Esophagus muscularis mucosa (tissue), 4 donors: ENCODE measurements around the gene ACR. TPM values are rescaled to one million over a fixed set of nuclear protein-coding genes. Genes with fewer than 3 reads are reported as not detected.

Experiments
- DNase-seq: peaks from one replicate; pipeline ENCODE4 v3.0.0-alpha.2; 2017; ENCODE audit errors: extremely low spot score
- H3K27ac ChIP-seq, 4 donors: fragments of 200-600 bp; sonication (generic); replicated peaks in 1 of 4; 1 replicate in 3 of 4; 2 replicates in 1 of 4; pipeline ENCODE4 v1.5.1; 2016 to 2019; ENCODE audit warnings: mild to moderate bottlenecking in 1 of 4
- H3K27me3 ChIP-seq, 4 donors: fragments of 200-600 bp; sonication (generic); one replicate each; pipeline versions ENCODE4 v1.5.1 to v1.6.0; 2016 to 2019
- H3K36me3 ChIP-seq, 4 donors: fragments of 200-600 bp; sonication (generic); one replicate each; pipeline ENCODE4 v1.5.1; 2016 to 2019
- H3K4me1 ChIP-seq, 4 donors: fragments of 200-600 bp; sonication (generic); one replicate each; pipeline ENCODE4 v1.5.1; 2016 to 2019
- H3K4me3 ChIP-seq, 4 donors: fragments of 200-600 bp; sonication (generic); 1 replicate in 2 of 4; 2 replicates in 2 of 4; pipeline ENCODE4 v1.5.1; 2016 to 2019; ENCODE audit warnings: mild to moderate bottlenecking in 4 of 4, moderate library complexity in 1 of 4
- H3K9me3 ChIP-seq, 4 donors: fragments of 200-600 bp; sonication (generic); 1 replicate in 3 of 4; 2 replicates in 1 of 4; pipeline ENCODE4 v1.5.1; 2016 to 2019
- EP300 ChIP-seq: sonication (generic); formaldehyde crosslinking; IDR thresholded peaks from one replicate; pipeline ENCODE4 v1.6.1; 2017; ENCODE audit warnings: antibody characterized with exemption
- POLR2A ChIP-seq: fragments of 450-650 bp; IDR thresholded peaks from one replicate; pipeline ENCODE4 v1.6.1; 2017; ENCODE audit warnings: antibody characterized with exemption, moderate library complexity, mild to moderate bottlenecking, low read depth
- POLR2AphosphoS5 ChIP-seq, 2 donors: sonication (generic); formaldehyde crosslinking; IDR thresholded peaks; one replicate each; pipeline ENCODE4 v1.6.1; 2017; ENCODE audit warnings: antibody characterized with exemption in 2 of 2
- WGBS: methylation state at CpG from one replicate; pipeline ENCODE4 v1.1.5; 2018; 5-methylcytosine and 5-hydroxymethylcytosine counted together
- intact Hi-C: fragments of 100-400 bp; cut with DNase I; formaldehyde crosslinking; loops from one replicate; pipeline ENCODE4 v1.15.1; 2023
- total RNA-seq, 4 donors: library from RNA; depleted of rRNA; stranded (reverse); fragments of >200 nt; gene quantifications; one replicate each; pipeline versions ENCODE4 v1.1.0 to v1.2.1, GENCODE V29; 2016
- TF ChIP-seq, protein P1 (sequence below), 3 experiments: fragments of 200-600 bp in 2 of 3; fragments of 450-650 bp in 1 of 3; sonication (generic) in 2 of 3; IDR thresholded peaks; one replicate each; pipeline ENCODE4 v1.5.1; 2017 to 2019; ENCODE audit warnings: antibody characterized with exemption in 3 of 3, mild to moderate bottlenecking in 2 of 3, moderate library complexity in 1 of 3

The ACR gene
- total RNA-seq, 4 donors from 2014 or later: 0.42 to 0.46 TPM; not detected in 2

DNA sequence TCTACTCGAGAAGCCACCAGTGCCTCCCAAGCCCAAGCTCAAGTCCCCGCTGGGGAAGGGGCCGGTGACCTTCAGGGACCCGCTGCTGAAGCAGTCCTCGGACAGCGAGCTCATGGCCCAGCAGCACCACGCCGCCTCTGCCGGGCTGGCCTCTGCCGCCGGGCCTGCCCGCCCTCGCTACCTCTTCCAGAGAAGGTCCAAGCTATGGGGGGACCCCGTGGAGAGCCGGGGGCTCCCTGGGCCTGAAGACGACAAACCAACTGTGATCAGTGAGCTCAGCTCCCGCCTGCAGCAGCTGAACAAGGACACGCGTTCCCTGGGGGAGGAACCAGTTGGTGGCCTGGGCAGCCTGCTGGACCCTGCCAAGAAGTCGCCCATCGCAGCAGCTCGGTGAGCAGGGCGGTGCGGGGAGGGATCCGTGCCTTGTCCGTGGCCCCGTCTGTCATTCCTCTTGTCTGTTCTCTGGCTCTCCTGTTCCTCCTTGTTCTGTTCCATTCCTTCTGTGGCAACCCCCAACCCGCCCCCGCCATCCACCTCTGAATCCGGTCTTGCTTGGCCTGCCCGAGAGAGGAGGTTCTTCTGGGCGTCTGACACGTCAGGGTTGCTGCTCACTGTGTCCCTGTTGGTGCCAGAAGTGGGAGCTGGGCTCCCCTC is 15.8 kb upstream of the ACR start:
- Histone ChIP-seq H3K9me3 (no peaks in the 10 kb centered on the region), H3K27me3 (peaks cover 0 to 50% (median 4%) of the 10 kb centered on the region in 4 donors), H3K4me3 (no peak overlapping the region), H3K4me1 (peaks cover 18 to 28% (median 22%) of the 10 kb centered on the region in 4 donors), H3K36me3 (peaks cover 0 to 88% (median 50%) of the 10 kb centered on the region in 4 donors), H3K27ac (no peak overlapping the region)
- intact Hi-C loops: no loop called here
- WGBS: 93% methylated on average over 22 of the region's 33 CpGs
- TF ChIP-seq POLR2A: no peak
- no peak for TF ChIP-seq EP300
- no peak for TF ChIP-seq POLR2AphosphoS5 (IDR thresholded peaks at IDR 0.05)
- TF ChIP-seq, protein P1, sequence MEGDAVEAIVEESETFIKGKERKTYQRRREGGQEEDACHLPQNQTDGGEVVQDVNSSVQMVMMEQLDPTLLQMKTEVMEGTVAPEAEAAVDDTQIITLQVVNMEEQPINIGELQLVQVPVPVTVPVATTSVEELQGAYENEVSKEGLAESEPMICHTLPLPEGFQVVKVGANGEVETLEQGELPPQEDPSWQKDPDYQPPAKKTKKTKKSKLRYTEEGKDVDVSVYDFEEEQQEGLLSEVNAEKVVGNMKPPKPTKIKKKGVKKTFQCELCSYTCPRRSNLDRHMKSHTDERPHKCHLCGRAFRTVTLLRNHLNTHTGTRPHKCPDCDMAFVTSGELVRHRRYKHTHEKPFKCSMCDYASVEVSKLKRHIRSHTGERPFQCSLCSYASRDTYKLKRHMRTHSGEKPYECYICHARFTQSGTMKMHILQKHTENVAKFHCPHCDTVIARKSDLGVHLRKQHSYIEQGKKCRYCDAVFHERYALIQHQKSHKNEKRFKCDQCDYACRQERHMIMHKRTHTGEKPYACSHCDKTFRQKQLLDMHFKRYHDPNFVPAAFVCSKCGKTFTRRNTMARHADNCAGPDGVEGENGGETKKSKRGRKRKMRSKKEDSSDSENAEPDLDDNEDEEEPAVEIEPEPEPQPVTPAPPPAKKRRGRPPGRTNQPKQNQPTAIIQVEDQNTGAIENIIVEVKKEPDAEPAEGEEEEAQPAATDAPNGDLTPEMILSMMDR (IDR thresholded peaks at IDR 0.05): no peak
- DNase-seq: no peak

DNA sequence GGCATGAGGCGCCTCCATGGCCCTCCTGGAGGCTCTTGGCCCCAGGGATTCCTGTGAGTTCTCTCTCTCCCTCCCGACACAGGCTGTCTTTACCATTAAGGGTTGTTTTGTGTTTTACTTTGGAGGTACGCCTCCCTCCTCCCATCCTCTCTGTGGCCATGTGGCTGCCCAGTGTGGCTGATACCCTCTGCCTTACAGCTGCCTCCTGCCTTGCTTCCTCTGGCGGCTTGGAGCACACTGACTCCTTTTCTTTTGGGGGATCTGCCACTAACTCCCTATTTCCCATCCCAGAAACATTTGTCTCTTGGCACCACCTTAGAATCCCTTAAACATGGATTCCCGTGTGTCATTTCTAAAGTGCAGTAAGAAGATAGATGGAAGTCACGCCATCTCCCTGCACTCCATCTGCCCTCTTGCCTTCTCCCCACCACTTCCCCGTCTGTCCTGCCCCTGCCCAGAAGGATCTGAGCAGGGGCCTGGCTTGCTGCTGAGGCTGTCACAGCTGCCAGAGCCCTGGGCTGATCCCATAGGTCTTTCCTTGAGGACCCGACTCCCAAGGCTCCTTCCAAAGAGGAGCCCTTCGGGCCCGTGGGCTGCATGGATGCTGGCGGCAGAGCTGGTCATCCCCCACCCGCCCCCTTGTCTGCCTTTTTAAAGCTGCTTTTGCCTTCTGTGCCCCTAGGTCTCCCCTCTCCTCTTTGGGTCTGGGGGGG is 15.1 kb upstream of the ACR start:
- no peaks in the 10 kb centered on the region for H3K9me3 ChIP-seq
- no peak for DNase-seq
- H3K36me3 ChIP-seq: peaks cover 0 to 88% (median 44%) of the 10 kb centered on the region in 4 donors
- no peak overlapping the region for H3K4me3 ChIP-seq
- peaks cover 18 to 30% (median 25%) of the 10 kb centered on the region in 4 donors for H3K4me1 ChIP-seq
- peaks cover 0 to 50% (median 4%) of the 10 kb centered on the region in 4 donors for H3K27me3 ChIP-seq
- 94% methylated on average over 12 of the region's 12 CpGs for WGBS
- intact Hi-C loops: no loop called here
- H3K27ac ChIP-seq: no peak overlapping the region
- TF ChIP-seq, protein P1 (IDR thresholded peaks at IDR 0.05): no peak
- TF ChIP-seq POLR2AphosphoS5 (IDR thresholded peaks at IDR 0.05): no peak
- TF ChIP-seq EP300: no peak
- no peak for TF ChIP-seq POLR2A

DNA sequence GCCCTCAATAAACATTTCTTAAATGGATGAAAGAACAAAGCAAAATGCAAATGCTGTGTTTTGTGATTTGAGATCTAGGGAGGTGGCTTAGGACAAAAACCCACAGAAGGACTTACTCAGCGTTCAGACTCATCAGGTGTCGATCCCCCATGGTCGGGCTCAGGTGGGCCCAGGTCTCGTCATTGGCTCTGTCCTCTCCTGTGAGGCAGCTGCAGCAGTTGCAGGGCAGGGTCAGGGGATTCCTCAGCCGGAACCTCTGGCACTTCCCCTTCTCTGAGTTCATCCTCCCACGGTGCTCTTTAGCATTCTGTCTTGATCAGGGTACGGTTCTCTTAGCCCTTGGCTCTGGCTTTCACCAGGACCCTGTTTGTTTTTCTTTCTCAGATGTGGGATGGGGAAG is 14.0 kb upstream of the ACR start:
- no peak for TF ChIP-seq POLR2A
- TF ChIP-seq EP300: no peak
- TF ChIP-seq POLR2AphosphoS5 (IDR thresholded peaks at IDR 0.05): no peak
- TF ChIP-seq, protein P1 (IDR thresholded peaks at IDR 0.05): no peak
- WGBS: 82% methylated on average over 7 of the region's 7 CpGs
- no peaks in the 10 kb centered on the region for H3K9me3 ChIP-seq
- no peak overlapping the region for H3K27ac ChIP-seq
- H3K4me3 ChIP-seq: no peak overlapping the region
- H3K36me3 ChIP-seq: peaks cover 0 to 88% (median 43%) of the 10 kb centered on the region in 4 donors
- H3K4me1 ChIP-seq: peaks cover 18 to 30% (median 28%) of the 10 kb centered on the region in 4 donors
- H3K27me3 ChIP-seq: peaks cover 0 to 41% (median 4%) of the 10 kb centered on the region in 4 donors
- intact Hi-C loops: no loop called here
- DNase-seq: no peak

DNA sequence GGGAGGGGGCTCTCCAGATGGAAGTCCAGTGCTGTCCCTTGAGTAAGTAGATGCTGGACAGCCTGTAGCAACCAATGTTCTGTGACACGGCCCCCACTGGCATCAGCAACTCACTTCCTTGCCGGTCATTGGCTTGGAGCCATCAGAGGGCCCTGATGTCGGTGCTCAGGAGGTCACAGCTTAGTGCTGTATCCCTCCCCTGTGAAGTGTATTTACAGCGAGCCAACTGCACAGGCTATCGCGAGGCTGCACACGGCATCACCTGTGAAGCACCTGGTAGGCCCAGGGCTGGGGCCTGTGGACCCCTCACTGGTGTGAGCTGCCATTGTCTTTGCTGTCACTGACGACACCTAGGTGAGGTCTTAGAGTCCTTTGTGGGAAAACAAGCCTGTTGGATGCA is 13.4 kb upstream of the ACR start:
- H3K27me3 ChIP-seq: peaks cover 0 to 37% (median 4%) of the 10 kb centered on the region in 4 donors
- intact Hi-C loops: no loop called here
- no peak for TF ChIP-seq EP300
- TF ChIP-seq, protein P1 (IDR thresholded peaks at IDR 0.05): no peak
- H3K36me3 ChIP-seq: peaks cover 0 to 88% (median 47%) of the 10 kb centered on the region in 4 donors
- no peaks in the 10 kb centered on the region for H3K9me3 ChIP-seq
- peaks cover 18 to 30% (median 28%) of the 10 kb centered on the region in 4 donors for H3K4me1 ChIP-seq
- no peak overlapping the region for H3K27ac ChIP-seq
- no peak overlapping the region for H3K4me3 ChIP-seq
- no peak for DNase-seq
- WGBS: 88% methylated on average over 4 of the region's 8 CpGs
